ENCODE data around the gene RAP1GAP2. TPM values are rescaled to one million over a fixed set of nuclear protein-coding genes. Genes with fewer than 3 reads are reported as not detected.

RAP1GAP2 gene
- total RNA-seq, 1 donor from 2014 or later: 30.4 TPM

- no peak overlapping the region for H3K4me3 ChIP-seq (ENCODE audit: low read depth, low read length)
- no peak for DNase-seq (ENCODE audit: low read depth)
- TF ChIP-seq CTCF (conservative IDR thresholded peaks at IDR 0.05; ENCODE audit: low read depth, low read length): no peak
These were observed 29.2 kb downstream of the RAP1GAP2 start for GRCh38 chr17:2825253-2825970.

GRCh38 chr17:2828397-2829038 is 32.3 kb downstream of the RAP1GAP2 start:
- no peak for DNase-seq (ENCODE audit: low read depth)

GRCh38 chr17:2830678-2831077 is 34.4 kb downstream of the RAP1GAP2 start:
- H3K4me3 ChIP-seq (ENCODE audit: low read depth, low read length): no peak overlapping the region
- no peak for DNase-seq (ENCODE audit: low read depth)
- no peak for TF ChIP-seq CTCF (conservative IDR thresholded peaks at IDR 0.05; ENCODE audit: low read depth, low read length)

More at GRCh38 chr17:2828397-2829038, 32.3 kb downstream of the RAP1GAP2 start:
- TF ChIP-seq CTCF (conservative IDR thresholded peaks at IDR 0.05; ENCODE audit: low read depth, low read length): peak; percentile 92
- H3K4me3 ChIP-seq (ENCODE audit: low read depth, low read length): no peak overlapping the region

- TF ChIP-seq CTCF (conservative IDR thresholded peaks at IDR 0.05; ENCODE audit: low read depth, low read length): no peak
- DNase-seq (ENCODE audit: low read depth): no peak
- no peak overlapping the region for H3K4me3 ChIP-seq (ENCODE audit: low read depth, low read length)
These were observed 39.5 kb downstream of the RAP1GAP2 start for GRCh38 chr17:2835780-2836179.

- H3K4me3 ChIP-seq (ENCODE audit: low read depth, low read length): no peak overlapping the region
- no peak for DNase-seq (ENCODE audit: low read depth)
These were observed 40.9 kb downstream of the RAP1GAP2 start for GRCh38 chr17:2837147-2837561.

GRCh38 chr17:2841606-2842005 is 45.4 kb downstream of the RAP1GAP2 start:
- H3K4me3 ChIP-seq (ENCODE audit: low read depth, low read length): no peak overlapping the region
- TF ChIP-seq CTCF (conservative IDR thresholded peaks at IDR 0.05; ENCODE audit: low read depth, low read length): no peak
- DNase-seq (ENCODE audit: low read depth): no peak

More at GRCh38 chr17:2837147-2837561, 40.9 kb downstream of the RAP1GAP2 start:
- no peak for TF ChIP-seq CTCF (conservative IDR thresholded peaks at IDR 0.05; ENCODE audit: low read depth, low read length)
